ENCODE results near the gene OSBPL3.
A peak's percentile ranks its signal among the peaks of the same experiment; 100 is the strongest.

Gene OSBPL3

DNA sequence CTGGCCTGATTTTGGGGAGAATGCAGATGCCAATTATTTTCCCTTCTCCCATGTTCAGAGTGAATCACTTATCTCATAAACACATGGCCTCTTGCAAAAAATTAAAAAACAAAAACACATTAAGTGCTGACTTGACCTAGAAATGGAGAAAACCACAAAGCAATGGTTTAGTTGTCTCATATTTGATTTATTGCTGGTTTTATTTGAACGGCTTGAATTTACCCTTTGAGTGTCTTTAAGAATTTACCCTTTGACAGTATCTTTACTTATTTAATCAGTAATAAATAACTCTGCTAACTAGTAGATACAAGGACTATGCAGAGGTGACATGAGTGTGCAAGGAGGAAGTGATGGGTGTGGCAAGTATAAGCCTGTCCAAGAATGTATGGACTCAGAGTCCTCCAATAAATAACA, 154.6 kb downstream of the OSBPL3 start:
- H3K27ac ChIP-seq = no peak overlapping the region

GRCh38 chr7:24824896-24825295, 155.1 kb downstream of the OSBPL3 start:
- Histone ChIP-seq H3K4me2 (peak overlapping the region in 3 of 11 experiments; percentile 65 to 80 (median 70); a peak in 6 of 22 replicates), H4K20me1 (no peaks in the 10 kb centered on the region), H3K27me3 (no peaks in the 10 kb centered on the region), H3K36me3 (peaks cover 2 to 48% (median 12%) of the 10 kb centered on the region in 11 experiments; a peak in 12 of 22 replicates), H3K9ac (no peak overlapping the region), H3K4me3 (no peak overlapping the region), H3K9me3 (replicated peaks in 1 of 11) (no peaks in the 10 kb centered on the region), H3K27ac (no peak overlapping the region), H3K4me1 (peaks cover 21 to 67% (median 35%) of the 10 kb centered on the region in 10 experiments)
- TF ChIP-seq Cebpa-rat (IDR thresholded peaks at IDR 0.05) = no peak

More for the DNA sequence above, 154.6 kb downstream of the OSBPL3 start:
- peaks cover 7 to 53% (median 17%) of the 10 kb centered on the region in 11 experiments; a peak in 15 of 22 replicates for H3K36me3 ChIP-seq
- H3K9ac ChIP-seq = no peak overlapping the region
- H3K27me3 ChIP-seq = no peaks in the 10 kb centered on the region
- no peak overlapping the region for H3K4me3 ChIP-seq
- H3K4me2 ChIP-seq = peak overlapping the region in 5 of 11 experiments; percentile 37 to 80 (median 65); a peak in 9 of 22 replicates
- no peaks in the 10 kb centered on the region for H3K9me3 ChIP-seq (replicated peaks in 1 of 11)
- H3K4me1 ChIP-seq = peaks cover 16 to 67% (median 33%) of the 10 kb centered on the region in 10 experiments
- H4K20me1 ChIP-seq = no peaks in the 10 kb centered on the region
- no peak for TF ChIP-seq Cebpa-rat (IDR thresholded peaks at IDR 0.05)

GRCh38 chr7:24824400-24824799, 155.6 kb downstream of the OSBPL3 start:
- Histone ChIP-seq H3K4me1 (peaks cover 26 to 66% (median 38%) of the 10 kb centered on the region in 10 experiments), H3K27ac (no peak overlapping the region), H3K4me3 (no peak overlapping the region), H3K9ac (no peak overlapping the region), H4K20me1 (no peaks in the 10 kb centered on the region), H3K36me3 (peaks cover 0 to 43% (median 12%) of the 10 kb centered on the region in 11 experiments; a peak in 10 of 22 replicates), H3K4me2 (no peak overlapping the region), H3K9me3 (replicated peaks in 1 of 11) (no peaks in the 10 kb centered on the region), H3K27me3 (no peaks in the 10 kb centered on the region)
- TF ChIP-seq Cebpa-rat (IDR thresholded peaks at IDR 0.05) = no peak

DNA sequence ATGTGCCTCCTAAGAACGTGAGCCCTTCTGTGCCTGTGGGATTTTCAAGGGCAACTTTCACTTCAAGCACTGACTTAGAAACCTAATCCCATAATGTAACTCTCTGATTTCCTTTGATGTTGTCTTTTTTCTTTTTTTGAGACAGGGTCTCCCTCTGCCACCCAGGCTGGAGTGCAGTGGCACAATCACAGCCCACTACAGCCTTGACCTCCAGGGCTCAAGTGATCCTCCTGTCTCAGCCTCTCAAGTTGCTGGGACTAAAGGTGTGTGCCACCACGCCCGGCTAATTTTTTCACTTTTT, 158.3 kb downstream of the OSBPL3 start:
- Histone ChIP-seq H3K36me3 (peaks cover 0 to 38% (median 9%) of the 10 kb centered on the region in 11 experiments; a peak in 11 of 22 replicates), H4K20me1 (no peaks in the 10 kb centered on the region), H3K4me2 (peak overlapping the region; percentile 53 to 83 (median 73)), H3K4me1 (peaks cover 26 to 51% (median 36%) of the 10 kb centered on the region in 10 experiments), H3K4me3 (no peak overlapping the region), H3K27ac (peak overlapping the region in 10 of 11 experiments; percentile 49 to 78 (median 62); a peak in 19 of 22 replicates), H3K9ac (peak overlapping the region in 8 of 11 experiments; percentile 7 to 61 (median 44); a peak in 12 of 22 replicates), H3K27me3 (no peaks in the 10 kb centered on the region), H3K9me3 (replicated peaks in 1 of 11) (no peaks in the 10 kb centered on the region)
- no peak for TF ChIP-seq Cebpa-rat (IDR thresholded peaks at IDR 0.05)

GRCh38 chr7:24821045-24821753, 158.8 kb downstream of the OSBPL3 start:
- Histone ChIP-seq H3K4me2 (peak overlapping the region; percentile 53 to 83 (median 73)), H3K9me3 (replicated peaks in 1 of 11) (no peaks in the 10 kb centered on the region), H3K27ac (peak overlapping the region in 10 of 11 experiments; percentile 49 to 78 (median 62); a peak in 19 of 22 replicates), H3K36me3 (peaks cover 0 to 42% (median 11%) of the 10 kb centered on the region in 11 experiments; a peak in 15 of 22 replicates), H4K20me1 (no peaks in the 10 kb centered on the region), H3K4me3 (no peak overlapping the region), H3K4me1 (peaks cover 26 to 46% (median 32%) of the 10 kb centered on the region in 10 experiments), H3K27me3 (no peaks in the 10 kb centered on the region), H3K9ac (peak overlapping the region in 10 of 11 experiments; percentile 9 to 61 (median 42); a peak in 15 of 22 replicates)
- TF ChIP-seq Cebpa-rat (IDR thresholded peaks at IDR 0.05) = no peak

DNA sequence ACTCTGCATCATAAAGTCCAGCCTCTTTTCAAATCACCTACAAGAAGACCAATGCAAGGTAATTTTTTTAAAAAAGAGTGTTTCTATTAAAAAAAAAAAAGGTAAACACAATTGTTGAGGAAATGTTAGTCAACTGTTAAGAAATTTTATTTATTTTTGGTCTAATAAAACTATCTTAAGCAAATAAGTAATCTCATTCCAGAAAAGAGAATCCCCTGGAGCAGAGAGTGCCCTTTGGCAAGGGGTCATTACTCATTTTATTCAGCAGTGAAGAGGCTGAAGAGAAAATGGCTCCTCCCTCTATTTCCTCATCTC, 159.3 kb downstream of the OSBPL3 start:
- H3K27ac ChIP-seq = peak overlapping the region in 9 of 11 experiments; percentile 49 to 78 (median 63); a peak in 19 of 22 replicates

GRCh38 chr7:24819916-24820689, 159.9 kb downstream of the OSBPL3 start:
- Histone ChIP-seq H3K27ac (peak overlapping the region in 9 of 11 experiments; percentile 49 to 78 (median 63); a peak in 15 of 22 replicates), H3K9me3 (replicated peaks in 1 of 11) (no peaks in the 10 kb centered on the region), H3K4me3 (no peak overlapping the region), H4K20me1 (no peaks in the 10 kb centered on the region), H3K4me2 (peak overlapping the region; percentile 53 to 83 (median 73)), H3K27me3 (no peaks in the 10 kb centered on the region), H3K9ac (peak overlapping the region in 4 of 11 experiments; percentile 8 to 38 (median 20); a peak in 6 of 22 replicates), H3K4me1 (peaks cover 23 to 35% (median 27%) of the 10 kb centered on the region in 10 experiments), H3K36me3 (peaks cover 0 to 53% (median 22%) of the 10 kb centered on the region in 11 experiments; a peak in 18 of 22 replicates)
- peak in 1 of 11 experiments; percentile 56; a peak in 2 of 22 replicates for TF ChIP-seq Cebpa-rat (IDR thresholded peaks at IDR 0.05)

More for the DNA sequence above, 159.3 kb downstream of the OSBPL3 start:
- H3K4me2 ChIP-seq = peak overlapping the region; percentile 53 to 83 (median 73)
- no peaks in the 10 kb centered on the region for H4K20me1 ChIP-seq
- peaks cover 25 to 40% (median 29%) of the 10 kb centered on the region in 10 experiments for H3K4me1 ChIP-seq
- peaks cover 0 to 47% (median 16%) of the 10 kb centered on the region in 11 experiments; a peak in 17 of 22 replicates for H3K36me3 ChIP-seq
- H3K9ac ChIP-seq = peak overlapping the region in 10 of 11 experiments; percentile 9 to 61 (median 32); a peak in 11 of 22 replicates
- no peaks in the 10 kb centered on the region for H3K9me3 ChIP-seq (replicated peaks in 1 of 11)
- H3K4me3 ChIP-seq = no peak overlapping the region
- TF ChIP-seq Cebpa-rat (IDR thresholded peaks at IDR 0.05) = no peak
- H3K27me3 ChIP-seq = no peaks in the 10 kb centered on the region

- H3K4me2 ChIP-seq = no peak overlapping the region
- peaks cover 5 to 60% (median 33%) of the 10 kb centered on the region in 11 experiments; a peak in 18 of 22 replicates for H3K36me3 ChIP-seq
- peaks cover 21 to 30% (median 27%) of the 10 kb centered on the region in 10 experiments for H3K4me1 ChIP-seq
- TF ChIP-seq Cebpa-rat (IDR thresholded peaks at IDR 0.05) = no peak
- no peaks in the 10 kb centered on the region for H3K27me3 ChIP-seq
- no peak overlapping the region for H3K9ac ChIP-seq
- H3K27ac ChIP-seq = no peak overlapping the region
- no peak overlapping the region for H3K4me3 ChIP-seq
- H4K20me1 ChIP-seq = peaks cover 0 to 7% (median 0%) of the 10 kb centered on the region in 11 experiments; a peak in 1 of 22 replicates
- no peaks in the 10 kb centered on the region for H3K9me3 ChIP-seq (replicated peaks in 1 of 11)
Observed at GRCh38 chr7:24817339-24817738, 162.6 kb downstream of the OSBPL3 start.
